Peyer's patch (tissue), 4 donors: ENCODE results near the gene KCNMA1.
"Not testable (repeated sequence)": the region's sequence is repeated elsewhere in the genome, so short reads cannot be mapped to it uniquely, and the experiment has no call there.

Source experiments
- POLR2A ChIP-seq, 2 donors: fragments of 450-650 bp; IDR thresholded peaks; one replicate each; pipeline ENCODE4 v1.5.1; 2017; ENCODE audit warnings: antibody characterized with exemption in 2 of 2, mild to moderate bottlenecking in 2 of 2, moderate library complexity in 2 of 2
- TF ChIP-seq, protein P1 (sequence below), 6 experiments: fragments of 450-650 bp in 4 of 6; fragments of 200-600 bp in 2 of 6; sonication (generic) in 1 of 6; IDR thresholded peaks; one replicate each; pipeline ENCODE4 v1.5.1; 2017 to 2019; ENCODE audit warnings: antibody characterized with exemption in 6 of 6, mild to moderate bottlenecking in 3 of 6, moderate library complexity in 1 of 6

DNA sequence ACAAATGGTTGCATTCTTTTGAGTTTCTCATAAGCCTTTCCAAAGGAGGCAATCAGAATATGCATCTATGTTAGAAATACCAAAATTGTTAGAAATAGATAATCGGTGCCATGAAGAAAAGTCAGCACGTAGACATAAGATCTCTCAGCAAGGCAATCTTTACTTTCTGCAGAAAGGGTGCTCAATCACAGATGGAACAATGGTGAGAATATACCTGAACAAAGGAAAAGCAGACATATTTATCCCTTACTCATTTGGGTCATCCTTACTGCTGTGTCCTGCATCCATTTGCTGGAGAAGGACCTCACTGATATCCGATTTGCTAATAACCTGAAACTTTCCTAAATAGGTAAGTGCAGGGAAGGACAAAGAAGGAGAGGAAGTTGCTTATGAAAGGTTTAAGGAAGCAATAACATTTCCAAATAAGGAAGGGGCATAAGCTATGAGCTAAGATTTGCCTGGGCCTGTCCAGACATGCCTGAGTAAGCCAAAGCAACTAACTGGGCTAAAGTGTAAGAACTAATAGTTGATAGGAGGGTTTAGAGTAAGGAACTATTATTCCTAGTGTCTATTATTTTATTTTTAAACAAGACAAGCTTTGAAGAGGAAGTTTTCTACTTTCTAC lies 21.6 kb upstream of the KCNMA1 start:
- TF ChIP-seq, protein P1, sequence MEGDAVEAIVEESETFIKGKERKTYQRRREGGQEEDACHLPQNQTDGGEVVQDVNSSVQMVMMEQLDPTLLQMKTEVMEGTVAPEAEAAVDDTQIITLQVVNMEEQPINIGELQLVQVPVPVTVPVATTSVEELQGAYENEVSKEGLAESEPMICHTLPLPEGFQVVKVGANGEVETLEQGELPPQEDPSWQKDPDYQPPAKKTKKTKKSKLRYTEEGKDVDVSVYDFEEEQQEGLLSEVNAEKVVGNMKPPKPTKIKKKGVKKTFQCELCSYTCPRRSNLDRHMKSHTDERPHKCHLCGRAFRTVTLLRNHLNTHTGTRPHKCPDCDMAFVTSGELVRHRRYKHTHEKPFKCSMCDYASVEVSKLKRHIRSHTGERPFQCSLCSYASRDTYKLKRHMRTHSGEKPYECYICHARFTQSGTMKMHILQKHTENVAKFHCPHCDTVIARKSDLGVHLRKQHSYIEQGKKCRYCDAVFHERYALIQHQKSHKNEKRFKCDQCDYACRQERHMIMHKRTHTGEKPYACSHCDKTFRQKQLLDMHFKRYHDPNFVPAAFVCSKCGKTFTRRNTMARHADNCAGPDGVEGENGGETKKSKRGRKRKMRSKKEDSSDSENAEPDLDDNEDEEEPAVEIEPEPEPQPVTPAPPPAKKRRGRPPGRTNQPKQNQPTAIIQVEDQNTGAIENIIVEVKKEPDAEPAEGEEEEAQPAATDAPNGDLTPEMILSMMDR (IDR thresholded peaks at IDR 0.05), result not testable (repeated sequence)
- not testable (repeated sequence) for TF ChIP-seq POLR2A (IDR thresholded peaks at IDR 0.05)
